GM21619 (cell line): ENCODE measurements around the gene NDST1.
A peak's percentile ranks its signal among the peaks of the same experiment; 100 is the strongest.
"Not testable (repeated sequence)": the region's sequence is repeated elsewhere in the genome, so short reads cannot be mapped to it uniquely, and the experiment has no call there.

Experiments used
- ATAC-seq: cut with Tn5 transposase; IDR thresholded peaks from one replicate; pipeline ENCODE4 v1.9.1; 2021; ENCODE audit not compliant: unreplicated experiment

Gene NDST1

DNA sequence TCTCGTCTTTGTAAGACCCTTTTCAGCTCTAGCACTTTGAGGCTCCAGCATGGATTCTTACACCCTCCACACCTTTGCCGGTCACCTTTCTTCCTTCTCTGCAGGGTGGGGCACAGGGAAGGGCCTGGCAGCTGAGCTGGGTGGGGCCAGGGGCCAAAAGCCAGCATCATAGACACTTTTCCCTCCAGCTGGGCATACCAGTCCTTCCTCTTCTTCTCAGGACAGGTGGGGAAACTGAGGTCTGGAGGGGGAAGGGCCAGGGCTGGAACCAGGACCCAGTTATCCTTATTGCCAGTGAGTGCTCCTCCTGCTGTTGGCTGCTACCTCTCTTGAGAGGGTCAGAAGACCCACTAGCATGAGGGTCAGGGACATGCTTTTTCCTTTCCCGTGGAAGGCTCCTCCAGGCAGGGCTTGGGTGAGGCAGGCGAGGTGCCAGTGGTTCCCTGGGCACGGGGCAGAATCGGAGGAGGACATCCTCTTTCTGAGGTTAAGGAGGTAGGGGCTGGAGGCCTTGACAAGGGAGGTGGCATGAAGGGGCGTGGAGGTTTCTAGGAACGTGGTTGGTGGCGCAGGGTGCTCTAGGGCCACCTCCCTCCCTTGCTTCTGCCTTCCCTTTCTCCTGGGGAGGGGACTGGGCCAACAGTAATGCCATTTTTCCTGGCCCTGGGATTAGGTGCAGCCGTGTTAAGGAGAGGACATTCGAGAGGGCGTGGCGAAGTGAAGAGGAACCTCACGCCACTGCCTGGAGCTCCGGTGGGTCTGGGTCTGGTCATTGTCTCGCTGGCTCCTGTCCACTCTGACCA lies at the start of gene NDST1:
Gene NDST1 (plus strand): TSS at position 658 of the 803 bp plus-strand sequence. CDS start 13,124 bp downstream, outside the sequence.
- no peak for ATAC-seq

DNA sequence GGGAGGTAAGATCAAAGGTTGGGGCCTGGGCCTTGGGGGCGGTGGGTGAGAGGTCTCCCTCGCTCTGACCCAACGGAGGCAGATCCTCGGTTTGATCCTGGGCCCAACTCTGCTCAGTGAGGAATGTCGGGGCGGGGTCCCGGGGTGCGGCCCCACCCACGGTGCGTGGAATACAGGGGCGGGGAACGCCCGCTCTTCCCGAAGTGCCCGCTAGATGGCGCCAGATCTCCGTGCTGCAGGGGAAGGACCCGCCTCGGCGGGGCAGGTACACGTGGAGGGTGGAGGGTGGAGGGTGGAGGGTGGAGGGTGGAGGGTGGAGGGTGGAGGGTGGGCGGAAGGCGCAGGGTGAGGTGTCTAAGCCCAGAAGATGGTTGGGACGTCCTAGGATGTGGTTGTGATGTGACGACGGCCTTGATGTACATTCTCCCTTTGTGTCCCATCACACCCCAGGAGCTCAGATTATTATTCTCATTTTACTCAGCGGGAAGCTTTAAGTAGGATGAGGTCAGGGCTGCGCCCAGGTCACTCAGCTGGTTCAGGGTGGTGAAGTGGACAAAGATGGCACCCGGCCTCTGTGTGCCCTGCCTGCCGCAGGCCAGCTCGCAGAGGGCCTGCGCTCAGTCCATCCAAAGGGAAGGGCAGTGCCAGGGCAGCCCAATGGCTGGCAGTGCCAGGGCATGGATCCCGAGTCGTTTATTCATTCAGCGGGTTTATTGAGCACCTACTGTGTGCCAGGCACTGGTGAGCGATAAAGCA lies 49.0 kb upstream of the NDST1 start:
- ATAC-seq = peak; percentile 74

DNA sequence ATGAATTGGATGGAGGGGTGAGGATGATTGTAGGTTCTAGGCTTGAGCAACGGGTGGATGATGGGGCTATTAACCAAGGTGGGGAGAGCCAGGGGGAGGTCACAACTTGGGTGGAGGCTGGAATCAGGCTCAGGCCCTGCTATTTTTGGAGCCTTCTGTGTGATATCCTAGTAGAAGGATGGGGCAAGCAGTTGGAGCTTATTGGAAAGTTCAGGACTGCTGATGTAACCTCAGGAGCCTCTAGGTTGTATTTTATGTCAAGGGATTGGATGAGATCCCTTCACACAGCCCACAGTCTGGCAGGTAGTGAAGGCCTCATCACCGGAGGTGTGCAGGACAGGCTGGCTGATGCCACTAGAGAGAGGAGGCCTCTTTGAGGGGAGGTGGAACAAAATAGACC lies 47.1 kb upstream of the NDST1 start:
- peak; percentile 13 for ATAC-seq

DNA sequence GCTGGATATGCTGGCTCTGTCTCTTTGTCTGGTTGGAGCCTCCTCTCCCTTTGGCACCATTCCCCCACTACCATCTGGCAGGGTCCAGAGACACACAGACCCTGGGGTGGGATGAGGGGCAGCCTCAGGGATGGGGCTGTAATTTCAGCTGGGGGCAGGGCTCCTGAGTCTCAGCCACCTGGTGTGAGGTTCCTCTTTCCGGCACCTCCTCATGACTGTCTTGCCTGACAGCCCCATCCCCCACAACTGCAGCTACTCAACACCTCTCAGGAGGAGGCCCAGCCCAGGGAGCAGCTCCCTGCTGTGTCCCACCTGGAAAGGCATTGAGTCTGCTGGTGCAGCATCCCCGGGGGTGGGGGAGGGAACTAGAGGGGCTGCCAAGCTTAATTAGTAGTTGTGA lies 46.7 kb upstream of the NDST1 start:
- peak; percentile 78 for ATAC-seq

DNA sequence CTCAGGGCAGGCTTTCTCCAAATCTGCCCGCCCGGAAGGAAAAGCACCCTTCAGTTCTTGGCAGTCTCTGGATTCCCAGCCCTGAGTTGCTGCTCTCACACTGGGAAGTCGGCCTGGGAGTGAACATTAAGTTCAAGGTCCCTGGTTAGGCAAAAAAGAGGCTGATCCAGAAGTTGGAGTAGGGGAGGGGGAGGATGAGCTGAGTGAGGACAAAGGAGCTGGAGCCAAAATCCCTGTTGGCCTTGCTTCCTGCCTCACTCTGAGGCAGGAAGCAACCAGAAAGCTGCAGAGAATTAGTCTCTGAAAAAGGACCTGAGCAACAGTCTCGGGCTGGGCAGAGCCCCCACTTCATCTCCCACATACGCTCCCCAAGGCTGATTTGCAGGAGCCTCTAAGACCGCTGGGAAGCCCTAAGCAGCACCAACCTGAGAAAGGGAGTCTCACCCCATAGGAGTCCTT lies 43.3 kb upstream of the NDST1 start:
- ATAC-seq = no peak

DNA sequence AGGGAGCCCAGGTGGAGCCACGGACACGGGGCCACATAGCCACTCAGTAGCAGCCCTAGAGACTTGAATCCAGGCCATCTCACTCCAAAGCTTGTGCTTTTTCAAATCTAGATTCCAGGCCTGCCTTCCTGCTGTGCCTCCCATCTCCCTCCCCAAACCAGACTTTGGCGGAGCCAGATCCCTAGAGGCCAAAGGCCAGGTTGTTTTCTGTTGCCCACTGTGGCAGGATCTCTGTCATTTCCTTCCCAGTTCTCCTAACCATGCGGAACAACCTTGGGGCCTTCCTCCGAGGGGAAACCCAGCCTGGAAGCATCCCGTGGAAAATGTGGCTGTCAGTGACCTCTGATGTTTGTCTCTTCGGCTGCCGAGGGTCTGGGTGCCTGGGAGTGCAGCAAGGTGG lies 42.0 kb upstream of the NDST1 start:
- no peak for ATAC-seq

DNA sequence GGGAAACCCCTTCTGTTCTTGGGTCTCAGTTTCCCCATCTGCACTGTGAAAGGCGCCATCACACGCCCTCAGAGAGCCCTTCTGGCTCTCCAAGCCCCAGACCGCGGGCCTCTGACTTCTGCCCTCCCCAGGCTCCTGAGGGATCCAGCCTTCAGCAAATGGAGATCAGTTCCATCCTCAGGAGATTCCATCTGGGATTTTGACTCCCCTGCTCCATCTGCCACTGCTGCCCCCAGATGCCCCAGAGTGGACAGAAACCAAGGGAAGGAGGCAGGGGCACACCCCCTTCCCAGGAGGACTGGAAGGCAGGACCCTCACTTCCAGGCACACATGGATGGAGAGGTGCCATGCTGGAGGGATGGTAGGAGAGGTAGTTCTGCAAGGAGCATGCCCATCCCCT lies 39.7 kb upstream of the NDST1 start:
- no peak for ATAC-seq

DNA sequence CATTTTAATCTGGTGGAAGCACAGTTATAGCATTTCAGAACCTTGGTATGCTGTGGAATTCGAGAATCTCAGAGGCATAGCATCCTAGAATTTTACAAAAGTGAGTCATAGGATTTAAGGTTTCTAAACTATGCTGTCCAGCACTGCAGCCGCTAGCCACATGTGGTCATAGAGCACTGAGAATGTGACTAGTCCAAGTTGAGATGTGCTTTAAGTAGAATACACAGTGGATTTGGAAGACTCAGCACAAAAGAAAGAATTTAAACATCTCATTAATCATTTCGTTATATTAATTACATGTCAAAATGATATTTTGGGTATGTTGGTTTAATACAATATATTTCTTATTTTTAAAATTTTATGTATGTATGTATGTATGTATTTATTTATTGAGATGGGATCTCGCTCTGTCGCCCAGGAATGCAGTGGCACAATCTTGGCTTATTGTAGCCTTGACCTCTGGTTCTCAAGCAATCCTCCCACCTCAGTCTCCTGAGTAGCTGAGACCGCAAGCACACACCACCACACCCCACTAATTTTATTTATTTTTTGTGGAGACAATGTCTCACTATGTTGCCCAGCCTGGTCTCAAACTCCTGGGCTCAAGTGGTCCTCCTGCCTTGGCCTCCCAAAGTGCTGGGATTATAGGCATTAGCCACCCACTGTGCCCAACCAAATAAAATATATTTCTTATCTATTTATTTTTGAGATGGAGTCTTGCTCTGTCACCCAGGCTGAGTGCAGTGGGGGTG lies 38.0 kb upstream of the NDST1 start:
- ATAC-seq = no peak

DNA sequence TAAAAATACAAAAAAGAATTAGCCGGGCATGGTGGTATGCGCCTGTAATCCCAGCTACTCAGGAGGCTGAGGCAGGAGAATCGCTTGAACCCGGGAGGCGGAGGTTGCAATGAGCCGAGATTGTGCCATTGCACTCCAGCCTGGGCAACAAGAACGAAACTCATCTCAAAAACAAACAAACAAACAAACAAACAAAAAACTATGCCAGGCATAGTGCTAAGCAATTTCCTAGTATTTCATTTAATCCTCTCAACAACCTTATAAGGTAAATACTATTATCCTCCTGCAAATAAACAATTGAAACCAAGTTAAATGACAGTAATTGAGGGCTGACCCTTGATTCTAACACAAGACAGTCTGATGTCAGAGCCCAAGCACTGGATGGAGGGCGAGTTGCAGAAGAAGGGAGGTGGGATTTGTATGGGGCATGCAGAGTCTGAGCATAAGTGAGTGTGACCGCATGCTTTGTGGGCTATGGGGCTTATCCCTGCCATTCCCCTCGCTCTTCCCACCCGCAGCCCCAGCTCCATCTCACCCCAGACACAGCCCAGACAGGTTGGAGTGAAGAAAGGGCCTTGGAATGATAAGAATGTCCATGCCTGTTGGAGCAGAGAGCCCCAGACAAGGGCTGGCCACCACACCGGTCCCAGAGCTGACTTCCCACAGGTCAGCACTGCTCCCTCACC lies 34.1 kb upstream of the NDST1 start:
- no peak for ATAC-seq

DNA sequence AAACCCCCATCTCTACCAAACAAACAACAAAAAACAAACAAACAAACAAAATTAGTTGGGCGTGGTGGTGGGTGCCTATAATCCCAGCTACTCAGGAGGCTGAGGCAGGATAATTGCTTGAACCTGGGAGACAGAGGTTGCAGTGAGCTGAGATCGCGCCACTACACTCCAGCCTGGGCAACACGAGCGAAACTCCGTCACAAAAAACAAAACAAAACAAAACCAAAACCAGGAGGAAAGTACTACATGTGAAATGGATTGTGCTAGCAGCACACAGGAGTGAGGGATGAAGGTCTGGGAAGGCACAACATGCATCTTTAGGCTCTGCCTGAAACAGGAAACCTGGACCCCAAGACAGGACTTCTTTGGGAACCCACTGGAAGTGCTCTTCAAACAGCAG lies 31.4 kb upstream of the NDST1 start:
- ATAC-seq = not testable (repeated sequence)

DNA sequence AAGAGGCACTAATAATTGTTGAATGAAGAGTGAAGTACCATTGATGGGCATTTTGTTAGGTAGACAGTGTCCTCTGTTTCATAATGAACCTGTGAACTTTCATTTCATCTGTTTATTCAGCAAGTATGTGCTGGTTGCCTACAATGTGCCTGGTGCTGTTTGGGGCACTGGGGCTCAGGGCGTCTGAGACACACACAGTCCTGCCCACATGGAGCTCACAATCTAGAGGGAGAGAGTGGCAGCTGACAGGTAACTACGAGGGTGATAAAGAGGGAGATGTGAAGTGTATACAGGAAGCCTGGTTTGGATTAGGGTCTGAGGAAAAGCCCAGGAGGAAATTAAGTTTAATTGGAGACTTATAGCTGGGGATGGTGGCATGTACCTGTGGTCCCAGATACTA lies 28.5 kb upstream of the NDST1 start:
- ATAC-seq = no peak

DNA sequence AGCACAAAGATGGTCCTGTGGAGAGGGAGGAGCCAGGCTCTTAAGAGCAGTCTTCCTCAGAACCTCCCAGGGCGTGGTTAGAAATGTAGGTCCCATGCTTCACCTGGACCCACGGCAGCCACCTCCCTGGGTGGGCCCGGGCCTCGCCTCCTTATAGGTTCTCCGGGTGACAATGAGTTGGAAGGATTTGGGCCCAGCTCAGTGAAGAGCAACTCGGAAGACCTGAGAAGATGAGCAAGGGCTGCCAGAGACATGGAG lies 26.3 kb upstream of the NDST1 start:
- ATAC-seq = no peak

DNA sequence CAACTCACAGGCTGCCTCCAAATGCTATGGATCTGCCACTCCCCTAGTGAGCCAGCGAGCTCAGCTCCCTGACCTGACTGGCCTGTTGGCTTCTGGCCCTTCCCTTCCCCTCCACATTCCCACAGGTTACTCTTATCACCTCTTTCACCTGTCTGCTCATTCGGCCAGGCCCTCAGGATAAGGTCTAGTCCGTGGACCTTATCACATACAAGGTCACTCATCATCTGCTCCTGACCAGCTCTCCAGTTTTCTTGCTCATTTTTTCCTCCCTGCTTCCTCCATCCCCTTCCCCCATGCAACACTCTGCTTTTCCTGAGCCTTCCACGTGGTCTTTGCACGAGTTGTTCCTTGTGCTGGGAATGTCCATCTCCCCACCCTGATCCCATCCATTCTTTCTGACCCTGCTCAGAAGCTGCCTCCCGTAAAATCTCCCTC lies 25.9 kb upstream of the NDST1 start:
- no peak for ATAC-seq

DNA sequence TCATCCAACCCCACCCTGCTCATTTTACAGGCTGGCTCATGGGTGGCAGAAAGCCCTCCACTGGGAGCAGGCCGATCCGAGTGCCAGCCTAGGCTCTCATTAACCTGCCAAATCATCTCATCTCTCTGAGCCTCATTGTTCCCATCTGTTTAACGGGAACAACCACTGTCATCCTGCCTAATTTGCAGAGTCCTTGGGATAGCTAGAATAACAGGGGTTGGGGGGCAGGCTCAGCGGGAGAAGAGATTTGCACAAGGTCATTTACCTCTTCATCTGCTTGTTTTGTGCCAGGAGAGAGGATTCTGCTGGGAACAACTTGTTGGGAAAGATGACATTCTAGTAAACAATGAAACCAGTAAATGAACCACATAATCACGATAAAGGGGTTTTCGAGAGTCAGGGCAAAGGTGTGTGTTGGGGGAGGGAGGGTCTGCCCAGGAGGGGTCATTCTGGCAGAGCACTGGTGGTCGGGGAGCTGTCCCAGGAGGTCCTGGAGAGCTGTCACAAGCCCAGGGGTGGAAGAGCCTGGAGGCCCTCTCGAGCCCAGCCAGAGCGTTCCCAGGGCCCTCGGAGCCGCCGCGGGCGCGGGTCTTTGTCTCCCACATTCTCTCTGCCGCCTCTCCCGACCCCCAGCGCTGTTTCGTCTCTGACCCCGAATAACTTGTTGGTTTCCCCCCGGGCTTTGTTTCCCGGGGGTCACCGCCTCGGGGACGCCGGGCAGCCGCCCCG lies 22.8 kb upstream of the NDST1 start:
- ATAC-seq = no peak

DNA sequence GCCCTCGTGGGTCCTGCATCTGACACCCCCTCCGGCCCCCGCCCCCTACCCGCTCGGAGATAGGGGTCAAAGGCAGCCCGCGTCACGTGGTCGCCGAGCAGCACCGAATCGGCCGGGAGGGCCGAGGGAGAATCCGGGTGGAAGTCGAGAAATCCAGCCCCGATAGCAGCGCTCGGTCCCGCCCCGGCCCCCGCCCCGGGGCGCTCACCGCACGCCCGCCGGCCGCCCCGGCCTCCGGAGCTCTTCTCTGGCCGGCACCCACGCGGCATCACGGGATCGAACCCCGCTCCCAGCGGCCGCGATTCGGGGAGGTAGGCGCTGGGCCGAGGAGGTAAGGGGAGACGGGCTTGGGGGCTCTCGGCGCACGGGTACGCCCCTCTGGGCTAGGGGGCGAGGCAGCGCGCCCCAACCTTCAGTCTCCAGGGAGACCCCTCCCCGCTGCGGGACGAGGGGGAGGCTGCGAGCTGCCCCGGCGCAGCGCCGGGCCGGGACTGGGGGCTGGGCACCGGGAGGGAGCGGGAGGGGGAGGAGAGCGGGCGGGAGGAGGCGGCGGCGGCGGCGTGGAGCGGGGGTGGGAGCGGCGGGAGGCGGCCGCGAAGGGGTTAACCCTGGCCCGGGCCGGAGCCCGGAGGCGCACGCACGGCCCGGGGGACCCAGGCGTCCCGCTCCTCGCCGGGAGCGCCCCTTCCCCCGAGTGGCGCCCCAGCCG lies 22.1 kb upstream of the NDST1 start:
- ATAC-seq = no peak

DNA sequence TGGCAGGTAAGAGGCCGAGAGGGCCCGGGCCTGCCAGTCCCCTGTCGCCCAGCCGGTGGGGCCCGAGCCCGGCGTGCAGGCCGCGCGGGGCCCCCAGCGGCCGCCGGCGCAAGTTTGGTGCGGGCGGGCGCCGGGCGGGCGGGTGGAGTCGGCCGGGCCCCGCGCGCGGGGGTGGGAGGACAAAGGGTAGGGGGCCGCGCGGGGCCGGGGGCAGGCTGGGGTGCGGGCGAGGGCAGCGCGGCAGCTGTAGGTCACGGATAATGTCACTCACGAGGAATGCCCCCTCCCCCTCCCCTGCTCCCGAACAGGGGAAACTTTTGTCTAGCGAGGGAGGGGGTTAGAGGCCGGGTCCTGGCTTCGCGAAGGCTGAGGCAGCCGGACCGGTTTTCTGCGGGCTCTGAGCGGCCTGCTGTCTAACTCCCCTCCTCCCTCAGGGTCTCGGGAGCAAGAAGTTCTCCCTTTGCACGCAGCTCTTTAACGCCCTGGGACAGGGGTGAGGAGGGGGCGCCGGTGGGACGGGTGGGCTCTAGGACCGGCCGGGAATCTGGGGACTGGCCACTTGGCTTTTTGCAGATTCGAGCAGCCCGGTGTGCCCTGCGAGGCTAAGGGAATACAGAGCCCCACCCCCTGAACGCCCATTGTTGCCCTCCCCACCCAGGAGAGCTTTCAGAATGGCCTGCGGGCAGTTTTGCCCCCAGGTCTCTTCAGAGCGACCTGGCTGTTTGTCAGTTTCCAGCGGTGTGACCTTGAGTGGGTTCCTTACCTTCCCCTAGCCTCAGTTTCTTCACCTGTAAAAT lies 21.3 kb upstream of the NDST1 start:
- ATAC-seq = no peak

DNA sequence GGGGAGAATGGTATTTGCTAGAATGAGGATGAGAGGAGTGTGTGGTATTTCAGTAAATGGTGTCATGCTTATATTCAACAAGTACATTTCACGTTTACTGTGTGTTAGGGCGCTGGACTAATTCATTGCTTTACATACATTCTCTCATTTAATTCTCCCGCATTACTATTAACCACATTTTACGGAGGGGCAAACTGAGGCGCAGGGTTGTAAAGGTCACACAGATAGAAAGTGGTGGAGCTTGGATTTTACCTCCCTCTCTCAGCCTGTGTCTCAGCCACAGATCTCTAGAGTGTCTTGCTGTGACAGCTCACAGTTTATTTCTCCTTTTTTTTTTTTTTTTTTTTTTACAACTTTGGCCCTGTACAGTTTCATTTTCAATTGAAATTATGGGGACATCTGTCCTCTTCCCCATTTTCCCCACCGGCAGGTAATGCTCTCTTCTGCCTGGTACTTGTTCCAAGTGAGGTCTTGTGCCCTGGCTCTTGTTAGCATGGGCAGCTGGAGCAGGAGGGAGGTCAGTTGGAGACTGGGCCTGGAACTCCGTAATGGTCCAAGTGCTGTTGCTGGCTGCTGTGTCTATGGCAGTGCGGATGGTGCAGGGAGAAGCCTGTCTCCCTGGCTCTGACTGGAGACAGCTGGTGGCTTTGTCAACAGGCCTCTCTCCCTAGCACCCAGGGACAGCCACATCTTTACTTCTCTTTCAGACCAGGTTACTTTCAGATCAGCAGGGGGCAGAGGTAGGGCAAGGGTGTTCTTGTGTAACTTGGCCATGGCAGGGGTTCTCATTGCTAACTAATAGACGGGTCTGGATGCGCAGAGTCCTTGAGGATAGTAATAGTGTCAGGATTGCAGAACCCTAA lies 20.5 kb upstream of the NDST1 start:
- ATAC-seq = no peak
